ENCODE measurements around the gene CST8.

CST8 gene, protein sequence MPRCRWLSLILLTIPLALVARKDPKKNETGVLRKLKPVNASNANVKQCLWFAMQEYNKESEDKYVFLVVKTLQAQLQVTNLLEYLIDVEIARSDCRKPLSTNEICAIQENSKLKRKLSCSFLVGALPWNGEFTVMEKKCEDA

DNA sequence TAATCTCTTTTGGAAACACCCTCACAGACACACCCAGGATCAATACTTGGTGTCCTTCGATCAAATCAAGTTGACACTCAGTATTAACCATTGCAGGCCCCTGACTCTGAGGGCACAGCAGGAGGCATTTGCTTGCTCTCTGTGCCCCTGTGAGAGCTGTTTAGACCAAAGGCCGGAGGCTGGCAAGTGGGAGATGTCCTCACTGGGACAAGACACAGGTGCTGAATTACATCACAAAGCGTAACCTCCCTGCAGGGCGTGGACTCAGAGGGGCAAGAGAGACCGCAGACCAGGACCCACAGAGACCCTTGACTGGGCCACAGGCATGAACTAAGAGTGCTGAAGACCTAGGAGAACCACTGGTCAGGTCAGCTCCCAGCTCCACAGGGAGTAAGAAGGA, at the start of gene CST8:
TSS of gene CST8 (plus strand) at position 301 of the 400 bp plus-strand sequence. CDS start 551 bp downstream, outside the sequence.
- TF ChIP-seq, protein P1, sequence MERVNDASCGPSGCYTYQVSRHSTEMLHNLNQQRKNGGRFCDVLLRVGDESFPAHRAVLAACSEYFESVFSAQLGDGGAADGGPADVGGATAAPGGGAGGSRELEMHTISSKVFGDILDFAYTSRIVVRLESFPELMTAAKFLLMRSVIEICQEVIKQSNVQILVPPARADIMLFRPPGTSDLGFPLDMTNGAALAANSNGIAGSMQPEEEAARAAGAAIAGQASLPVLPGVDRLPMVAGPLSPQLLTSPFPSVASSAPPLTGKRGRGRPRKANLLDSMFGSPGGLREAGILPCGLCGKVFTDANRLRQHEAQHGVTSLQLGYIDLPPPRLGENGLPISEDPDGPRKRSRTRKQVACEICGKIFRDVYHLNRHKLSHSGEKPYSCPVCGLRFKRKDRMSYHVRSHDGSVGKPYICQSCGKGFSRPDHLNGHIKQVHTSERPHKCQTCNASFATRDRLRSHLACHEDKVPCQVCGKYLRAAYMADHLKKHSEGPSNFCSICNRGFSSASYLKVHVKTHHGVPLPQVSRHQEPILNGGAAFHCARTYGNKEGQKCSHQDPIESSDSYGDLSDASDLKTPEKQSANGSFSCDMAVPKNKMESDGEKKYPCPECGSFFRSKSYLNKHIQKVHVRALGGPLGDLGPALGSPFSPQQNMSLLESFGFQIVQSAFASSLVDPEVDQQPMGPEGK (CRISPR knock-in tag; IDR thresholded peaks at IDR 0.05; ENCODE audit: borderline replicate concordance) = no peak
- TF ChIP-seq ZNF8 (CRISPR knock-in tag; IDR thresholded peaks at IDR 0.05) (no peak), CSDC2 (CRISPR knock-in tag; IDR thresholded peaks at IDR 0.05) (no peak), ZFP30 (CRISPR knock-in tag; IDR thresholded peaks at IDR 0.05) (no peak)
- no peak for ATAC-seq

DNA sequence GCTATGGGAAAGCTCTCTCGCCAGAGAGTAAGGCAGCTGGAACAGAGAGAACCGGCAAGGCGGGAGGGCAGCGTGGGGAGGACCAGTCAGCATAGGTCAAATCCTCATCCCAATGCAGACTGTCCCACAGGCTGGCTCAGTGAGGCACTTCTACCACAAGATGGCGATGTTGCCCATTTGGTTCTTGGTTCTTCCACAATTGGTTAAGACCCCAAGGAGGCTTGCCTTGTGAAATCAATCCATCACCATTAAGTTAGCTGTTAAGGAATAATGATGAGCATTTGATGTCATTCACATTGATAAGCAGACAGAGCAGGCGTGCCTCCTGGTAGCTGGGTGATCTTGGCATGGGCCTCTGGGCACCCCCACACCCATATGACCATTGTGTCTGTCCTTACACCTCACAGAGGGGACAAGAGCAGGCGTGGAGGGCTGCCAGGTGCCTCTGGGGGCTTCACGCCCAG, 49.0 kb upstream of the CST8 start:
- peak; percentile 89 for ATAC-seq
- TF ChIP-seq ARNTL (CRISPR knock-in tag; IDR thresholded peaks at IDR 0.05; ENCODE audit: borderline replicate concordance, low read depth) (no peak), RARB (CRISPR knock-in tag; IDR thresholded peaks at IDR 0.05) (no peak), ZNF70 (CRISPR knock-in tag; IDR thresholded peaks at IDR 0.05) (no peak), CSDC2 (CRISPR knock-in tag; IDR thresholded peaks at IDR 0.05) (no peak), TCF4 (CRISPR knock-in tag; IDR thresholded peaks at IDR 0.05; ENCODE audit: borderline replicate concordance) (no peak), GLIS3 (CRISPR knock-in tag; IDR thresholded peaks at IDR 0.05) (no peak), ZNF8 (CRISPR knock-in tag; IDR thresholded peaks at IDR 0.05) (no peak), TOX (CRISPR knock-in tag; IDR thresholded peaks at IDR 0.05; ENCODE audit: borderline replicate concordance) (no peak), ZC3H10 (CRISPR knock-in tag; IDR thresholded peaks at IDR 0.05) (no peak), ZNF565 (CRISPR knock-in tag; conservative IDR thresholded peaks at IDR 0.05; ENCODE audit: low read depth) (no peak), ZFP30 (CRISPR knock-in tag; IDR thresholded peaks at IDR 0.05) (no peak), ZFP3 (CRISPR knock-in tag; IDR thresholded peaks at IDR 0.05) (no peak), PPARA (CRISPR knock-in tag; IDR thresholded peaks at IDR 0.05; ENCODE audit: borderline replicate concordance) (no peak), OSR1 (CRISPR knock-in tag; IDR thresholded peaks at IDR 0.05) (no peak), ESRRG (CRISPR knock-in tag; IDR thresholded peaks at IDR 0.05) (no peak), BACH2 (CRISPR knock-in tag; IDR thresholded peaks at IDR 0.05; ENCODE audit: borderline replicate concordance) (no peak)
- TF ChIP-seq, protein P1 (CRISPR knock-in tag; IDR thresholded peaks at IDR 0.05; ENCODE audit: borderline replicate concordance) = no peak
- TF ChIP-seq, protein P2, sequence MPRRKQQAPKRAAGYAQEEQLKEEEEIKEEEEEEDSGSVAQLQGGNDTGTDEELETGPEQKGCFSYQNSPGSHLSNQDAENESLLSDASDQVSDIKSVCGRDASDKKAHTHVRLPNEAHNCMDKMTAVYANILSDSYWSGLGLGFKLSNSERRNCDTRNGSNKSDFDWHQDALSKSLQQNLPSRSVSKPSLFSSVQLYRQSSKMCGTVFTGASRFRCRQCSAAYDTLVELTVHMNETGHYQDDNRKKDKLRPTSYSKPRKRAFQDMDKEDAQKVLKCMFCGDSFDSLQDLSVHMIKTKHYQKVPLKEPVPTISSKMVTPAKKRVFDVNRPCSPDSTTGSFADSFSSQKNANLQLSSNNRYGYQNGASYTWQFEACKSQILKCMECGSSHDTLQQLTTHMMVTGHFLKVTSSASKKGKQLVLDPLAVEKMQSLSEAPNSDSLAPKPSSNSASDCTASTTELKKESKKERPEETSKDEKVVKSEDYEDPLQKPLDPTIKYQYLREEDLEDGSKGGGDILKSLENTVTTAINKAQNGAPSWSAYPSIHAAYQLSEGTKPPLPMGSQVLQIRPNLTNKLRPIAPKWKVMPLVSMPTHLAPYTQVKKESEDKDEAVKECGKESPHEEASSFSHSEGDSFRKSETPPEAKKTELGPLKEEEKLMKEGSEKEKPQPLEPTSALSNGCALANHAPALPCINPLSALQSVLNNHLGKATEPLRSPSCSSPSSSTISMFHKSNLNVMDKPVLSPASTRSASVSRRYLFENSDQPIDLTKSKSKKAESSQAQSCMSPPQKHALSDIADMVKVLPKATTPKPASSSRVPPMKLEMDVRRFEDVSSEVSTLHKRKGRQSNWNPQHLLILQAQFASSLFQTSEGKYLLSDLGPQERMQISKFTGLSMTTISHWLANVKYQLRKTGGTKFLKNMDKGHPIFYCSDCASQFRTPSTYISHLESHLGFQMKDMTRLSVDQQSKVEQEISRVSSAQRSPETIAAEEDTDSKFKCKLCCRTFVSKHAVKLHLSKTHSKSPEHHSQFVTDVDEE (CRISPR knock-in tag; IDR thresholded peaks at IDR 0.05) = no peak
- TF ChIP-seq, protein P3, sequence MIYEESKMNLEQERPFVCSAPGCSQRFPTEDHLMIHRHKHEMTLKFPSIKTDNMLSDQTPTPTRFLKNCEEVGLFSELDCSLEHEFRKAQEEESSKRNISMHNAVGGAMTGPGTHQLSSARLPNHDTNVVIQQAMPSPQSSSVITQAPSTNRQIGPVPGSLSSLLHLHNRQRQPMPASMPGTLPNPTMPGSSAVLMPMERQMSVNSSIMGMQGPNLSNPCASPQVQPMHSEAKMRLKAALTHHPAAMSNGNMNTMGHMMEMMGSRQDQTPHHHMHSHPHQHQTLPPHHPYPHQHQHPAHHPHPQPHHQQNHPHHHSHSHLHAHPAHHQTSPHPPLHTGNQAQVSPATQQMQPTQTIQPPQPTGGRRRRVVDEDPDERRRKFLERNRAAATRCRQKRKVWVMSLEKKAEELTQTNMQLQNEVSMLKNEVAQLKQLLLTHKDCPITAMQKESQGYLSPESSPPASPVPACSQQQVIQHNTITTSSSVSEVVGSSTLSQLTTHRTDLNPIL (CRISPR knock-in tag; IDR thresholded peaks at IDR 0.05; ENCODE audit: low read depth) = no peak

DNA sequence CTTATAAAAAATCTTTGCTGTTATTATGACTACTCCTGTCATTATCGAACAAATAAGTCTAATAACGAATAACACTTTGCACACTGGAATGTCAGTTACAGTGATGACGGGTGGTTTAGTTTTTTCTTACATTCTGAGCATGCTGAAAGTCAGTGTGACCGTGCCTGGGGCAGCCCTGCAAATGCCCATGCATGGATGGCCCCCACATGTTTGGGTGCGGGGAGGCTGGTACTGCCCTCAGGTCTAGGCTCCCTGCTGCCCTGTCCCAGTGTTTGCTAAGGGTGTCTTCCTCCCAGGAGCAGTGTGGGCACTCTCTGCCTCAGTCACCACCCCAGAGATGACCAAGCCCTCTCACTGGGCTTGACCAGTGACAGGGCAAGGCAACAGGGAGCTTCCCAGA, 48.5 kb upstream of the CST8 start:
- ATAC-seq = no peak
- no peak for TF ChIP-seq ISL1 (CRISPR knock-in tag; IDR thresholded peaks at IDR 0.05)
- no peak for TF ChIP-seq ZNF565 (CRISPR knock-in tag; conservative IDR thresholded peaks at IDR 0.05; ENCODE audit: low read depth)
- no peak for TF ChIP-seq ZNF8 (CRISPR knock-in tag; IDR thresholded peaks at IDR 0.05)
- no peak for TF ChIP-seq RARB (CRISPR knock-in tag; IDR thresholded peaks at IDR 0.05)
- TF ChIP-seq, protein P4, sequence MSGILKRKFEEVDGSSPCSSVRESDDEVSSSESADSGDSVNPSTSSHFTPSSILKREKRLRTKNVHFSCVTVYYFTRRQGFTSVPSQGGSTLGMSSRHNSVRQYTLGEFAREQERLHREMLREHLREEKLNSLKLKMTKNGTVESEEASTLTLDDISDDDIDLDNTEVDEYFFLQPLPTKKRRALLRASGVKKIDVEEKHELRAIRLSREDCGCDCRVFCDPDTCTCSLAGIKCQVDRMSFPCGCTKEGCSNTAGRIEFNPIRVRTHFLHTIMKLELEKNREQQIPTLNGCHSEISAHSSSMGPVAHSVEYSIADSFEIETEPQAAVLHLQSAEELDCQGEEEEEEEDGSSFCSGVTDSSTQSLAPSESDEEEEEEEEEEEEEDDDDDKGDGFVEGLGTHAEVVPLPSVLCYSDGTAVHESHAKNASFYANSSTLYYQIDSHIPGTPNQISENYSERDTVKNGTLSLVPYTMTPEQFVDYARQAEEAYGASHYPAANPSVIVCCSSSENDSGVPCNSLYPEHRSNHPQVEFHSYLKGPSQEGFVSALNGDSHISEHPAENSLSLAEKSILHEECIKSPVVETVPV (CRISPR knock-in tag; IDR thresholded peaks at IDR 0.05) = no peak
- TF ChIP-seq, protein P2 (CRISPR knock-in tag; IDR thresholded peaks at IDR 0.05) = no peak
- TF ChIP-seq, protein P3 (CRISPR knock-in tag; IDR thresholded peaks at IDR 0.05; ENCODE audit: low read depth) = no peak
- TF ChIP-seq ARNTL (CRISPR knock-in tag; IDR thresholded peaks at IDR 0.05; ENCODE audit: borderline replicate concordance, low read depth) = no peak
- no peak for TF ChIP-seq SNAI2 (CRISPR knock-in tag; IDR thresholded peaks at IDR 0.05)
- no peak for TF ChIP-seq TCF4 (CRISPR knock-in tag; IDR thresholded peaks at IDR 0.05; ENCODE audit: borderline replicate concordance)
- no peak for TF ChIP-seq ZC3H10 (CRISPR knock-in tag; IDR thresholded peaks at IDR 0.05)

Measured in SK-N-SH treated with all-trans-retinoic acid at 6 μM for 48 hours (cell line).